Ectodermal cell (in vitro differentiated cells): ENCODE data around the gene GRIP2. TPM values are rescaled to one million over a fixed set of nuclear protein-coding genes. Genes with fewer than 3 reads are reported as not detected.

ENCODE experiments used
- H3K27ac ChIP-seq: 2 replicates; pipeline ENCODE4 v1.7.0; 2013; ENCODE audit warnings: mild to moderate bottlenecking, low read depth, low read length; ENCODE audit not compliant: insufficient read depth, poor library complexity, severe bottlenecking
- H3K27me3 ChIP-seq: 2 replicates; pipeline ENCODE4 v1.7.0; 2013; ENCODE audit warnings: mild to moderate bottlenecking, low read length; ENCODE audit not compliant: insufficient read depth, control insufficient read depth, poor library complexity, severe bottlenecking
- H3K36me3 ChIP-seq: one replicate; pipeline ENCODE4 v1.7.0; 2013; ENCODE audit warnings: low read length; ENCODE audit not compliant: control insufficient read depth, insufficient read depth
- H3K4me1 ChIP-seq: one replicate; pipeline ENCODE4 v1.7.0; 2013; ENCODE audit warnings: low read length; ENCODE audit not compliant: control insufficient read depth, insufficient read depth
- H3K4me3 ChIP-seq: 2 replicates; pipeline ENCODE4 v1.7.0; 2013; ENCODE audit warnings: low read depth, low read length, control low read depth; ENCODE audit not compliant: insufficient read depth
- H3K9me3 ChIP-seq: 2 replicates; pipeline ENCODE4 v1.7.0; 2013; ENCODE audit warnings: mild to moderate bottlenecking, low read length, moderate library complexity; ENCODE audit not compliant: control insufficient read depth
- WGBS, 2 experiments: methylation state at CpG; one replicate each; pipeline ENCODE4 v1.1.7; 2013; ENCODE audit warnings: missing lambda C conversion rate in 2 of 2; 5-methylcytosine and 5-hydroxymethylcytosine counted together
- polyA plus RNA-seq, 4 experiments: library from polyadenylated mRNA; stranded (reverse); fragments of 50-300 nt; gene quantifications; one replicate each; pipeline ENCODE4 v1.2.3, GENCODE V29; 2013

Gene GRIP2
- polyA plus RNA-seq (2013, experiment 1 of 4), result 0.78 TPM
- 0.53 TPM for polyA plus RNA-seq (2013, experiment 2 of 4)
- 0.21 TPM for polyA plus RNA-seq (2013, experiment 3 of 4)
- 0.73 TPM for polyA plus RNA-seq (2013, experiment 4 of 4)

DNA sequence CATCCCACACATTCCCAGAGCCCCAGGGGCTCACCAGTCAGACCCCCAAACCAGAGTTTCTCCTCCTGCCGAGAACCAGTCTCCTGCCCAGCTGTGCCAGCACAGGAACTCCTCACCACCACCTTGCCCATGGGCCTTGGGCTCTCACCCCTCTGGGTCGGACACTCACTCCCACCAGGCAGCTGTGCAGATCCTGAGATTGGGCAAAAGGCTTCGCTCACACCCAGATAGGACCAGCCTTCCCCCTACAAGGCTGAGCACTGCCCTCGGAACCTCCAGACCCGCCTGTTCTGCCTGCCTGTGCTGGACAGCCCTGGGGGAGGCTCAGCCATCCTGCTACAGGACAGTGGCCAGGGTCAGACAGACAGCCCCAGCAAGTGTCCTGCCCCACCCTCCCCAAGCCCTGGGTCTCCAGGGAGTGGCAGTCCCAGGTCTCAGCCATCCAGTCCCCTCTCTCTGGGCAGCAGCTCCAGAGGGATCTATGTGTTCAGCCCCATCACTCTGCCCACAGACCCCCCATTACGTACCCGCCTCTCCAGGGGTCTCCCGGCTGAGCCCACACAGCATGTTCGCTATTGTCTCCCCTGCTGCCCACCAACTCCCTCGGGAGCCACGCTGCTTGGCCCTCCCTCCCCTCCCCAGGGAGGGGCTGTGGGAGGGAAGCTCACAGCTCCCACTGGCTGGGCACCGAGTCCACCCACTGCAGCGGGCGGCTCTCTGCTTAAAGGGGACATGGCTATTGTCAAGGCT, at the start of gene GRIP2:
TSS of gene GRIP2 (minus strand) at position 601 of the 750 bp plus-strand sequence. CDS start at position 567, 34 bp downstream.
- Histone ChIP-seq H3K4me1 (peaks cover 3% of the 10 kb centered on the region), H3K27ac (no peak within 1 kb of the TSS), H3K27me3 (peaks cover 10% of the 10 kb centered on the region), H3K4me3 (no peak within 1 kb of the TSS), H3K36me3 (no peaks in the 10 kb centered on the region), H3K9me3 (no peaks in the 10 kb centered on the region)
- 69 to 72% methylated on average over 14 of the region's 14 CpGs for WGBS, 2 experiments

DNA sequence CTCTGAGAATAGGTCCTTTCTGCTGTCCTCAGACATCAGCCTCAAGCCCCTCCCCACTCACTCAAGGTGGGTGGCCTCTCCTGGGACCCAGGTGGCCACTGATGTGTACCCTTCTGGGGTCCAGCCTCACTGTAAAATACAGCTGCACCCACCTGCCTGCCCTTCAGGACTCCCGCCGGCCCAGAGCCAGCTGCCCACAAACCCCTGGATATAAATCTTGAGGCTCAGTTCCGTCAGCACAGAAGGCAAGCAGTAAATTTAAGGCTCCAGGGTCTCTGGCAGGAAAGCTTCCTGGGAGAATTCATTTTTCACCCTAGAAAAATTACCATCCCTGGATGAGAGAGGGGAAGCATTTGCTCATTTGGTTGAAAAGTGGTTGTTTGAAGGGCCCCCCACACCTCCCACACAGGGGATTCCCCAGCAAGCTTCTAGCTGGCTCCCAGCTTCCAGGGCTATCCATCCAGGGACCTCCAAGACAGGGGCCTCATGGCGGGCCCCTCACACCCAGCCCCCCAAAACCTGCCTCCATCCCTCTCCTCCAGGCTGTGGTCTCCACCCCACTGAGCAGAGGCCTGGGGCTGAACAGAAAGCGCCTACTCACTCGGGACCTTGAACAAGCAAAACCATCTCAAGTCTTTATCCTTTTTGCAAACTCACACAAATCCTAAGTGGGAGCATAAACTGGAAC, 48.4 kb upstream of the GRIP2 start:
- WGBS, 2 experiments, result 91 to 92% methylated on average over 6 of the region's 6 CpGs
- Histone ChIP-seq H3K27me3 (no peaks in the 10 kb centered on the region), H3K36me3 (no peaks in the 10 kb centered on the region), H3K4me1 (no peaks in the 10 kb centered on the region), H3K4me3 (no peak overlapping the region), H3K27ac (no peak overlapping the region), H3K9me3 (no peaks in the 10 kb centered on the region)

DNA sequence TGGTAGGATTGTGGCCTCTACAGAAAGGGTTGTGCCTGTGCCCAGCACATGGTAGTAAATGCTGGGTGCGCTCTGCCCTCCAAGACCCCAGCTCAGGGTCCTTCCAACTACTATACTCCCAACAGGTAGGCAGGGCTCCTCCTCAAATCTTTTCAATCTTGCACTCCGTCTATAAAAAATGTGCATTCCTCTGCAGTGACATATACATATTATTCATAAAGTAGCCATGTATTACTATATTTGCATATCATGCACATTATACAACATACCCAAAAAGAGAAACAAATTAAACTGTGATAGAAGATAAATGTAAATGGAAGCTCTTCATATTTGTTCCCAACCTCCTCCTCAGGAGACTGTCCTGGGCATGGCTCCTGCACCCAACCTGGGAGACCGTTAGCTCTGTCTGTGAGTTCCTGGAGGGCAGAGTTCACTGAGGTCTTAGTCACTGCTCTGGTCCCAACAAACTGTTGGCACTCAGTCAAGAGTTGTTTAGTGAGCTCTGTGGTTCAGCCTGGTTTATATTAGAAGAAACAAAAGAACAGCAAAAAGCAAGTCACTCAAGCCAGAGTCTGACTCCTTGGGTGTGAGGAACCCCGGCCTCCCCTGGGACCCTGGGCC, 47.7 kb upstream of the GRIP2 start:
- no peaks in the 10 kb centered on the region for H3K27me3 ChIP-seq

DNA sequence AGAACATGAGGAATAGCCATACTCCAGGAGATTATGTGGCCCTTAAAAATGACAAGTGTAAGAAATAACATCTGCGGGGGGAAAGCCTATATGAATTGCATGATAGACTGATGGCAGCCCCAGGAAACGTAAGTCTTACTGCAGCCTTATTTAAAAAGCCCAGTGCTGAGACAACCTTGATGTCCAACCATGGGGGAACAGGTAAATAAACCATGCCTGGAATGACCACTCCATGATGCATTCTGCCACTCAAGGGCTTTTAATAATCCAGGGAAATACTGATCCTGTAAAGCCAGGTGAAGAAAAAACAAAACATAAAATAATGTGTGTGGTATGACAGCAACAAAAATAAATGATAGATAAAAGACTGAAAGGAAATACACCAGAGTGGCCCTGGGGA, 46.5 kb upstream of the GRIP2 start:
- no peak overlapping the region for H3K4me3 ChIP-seq
- whole genome bisulfite sequencing, 2 experiments, result 93 to 94% methylated on average over 2 of the region's 2 CpGs
- no peaks in the 10 kb centered on the region for H3K9me3 ChIP-seq
- H3K27ac ChIP-seq, result no peak overlapping the region
- H3K36me3 ChIP-seq, result no peaks in the 10 kb centered on the region
- no peaks in the 10 kb centered on the region for H3K4me1 ChIP-seq
- no peaks in the 10 kb centered on the region for H3K27me3 ChIP-seq

More for the DNA sequence above, 47.7 kb upstream of the GRIP2 start:
- H3K27ac ChIP-seq, result no peak overlapping the region
- H3K36me3 ChIP-seq, result no peaks in the 10 kb centered on the region
- 89 to 98% methylated on average over 4 of the region's 4 CpGs for WGBS, 2 experiments
- H3K9me3 ChIP-seq, result no peaks in the 10 kb centered on the region
- H3K4me3 ChIP-seq, result no peak overlapping the region
- no peaks in the 10 kb centered on the region for H3K4me1 ChIP-seq

DNA sequence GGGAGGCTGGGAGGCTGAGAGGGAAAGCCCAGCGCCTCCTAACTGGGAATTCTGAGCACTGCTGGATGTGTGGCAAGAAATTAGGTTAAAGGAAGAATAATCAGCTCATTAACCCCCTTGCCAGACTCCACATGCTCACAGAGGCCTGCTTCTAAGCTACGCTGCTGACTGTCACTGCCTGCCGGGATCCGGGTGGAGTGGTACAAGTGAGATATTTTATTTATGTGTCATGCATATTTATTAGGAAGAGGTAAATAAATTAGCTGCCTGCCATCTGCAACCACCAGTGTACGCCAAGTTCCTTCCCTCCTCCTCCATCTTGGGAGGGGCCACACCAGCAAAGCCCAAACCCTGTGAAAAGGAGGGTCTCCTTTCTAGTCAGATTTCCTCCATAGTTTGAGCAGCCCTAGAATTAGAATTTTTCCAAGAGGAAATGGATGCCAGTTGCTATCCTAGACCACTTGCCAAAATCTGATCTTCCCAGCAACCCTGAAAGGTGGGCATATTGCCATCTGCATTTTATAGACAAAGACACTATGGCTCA, 43.5 kb upstream of the GRIP2 start:
- Histone ChIP-seq H3K36me3 (no peaks in the 10 kb centered on the region), H3K9me3 (no peaks in the 10 kb centered on the region), H3K27ac (no peak overlapping the region), H3K27me3 (no peaks in the 10 kb centered on the region), H3K4me1 (no peaks in the 10 kb centered on the region), H3K4me3 (no peak overlapping the region)
- 94% methylated on average over 5 of the region's 5 CpGs for WGBS, 2 experiments

DNA sequence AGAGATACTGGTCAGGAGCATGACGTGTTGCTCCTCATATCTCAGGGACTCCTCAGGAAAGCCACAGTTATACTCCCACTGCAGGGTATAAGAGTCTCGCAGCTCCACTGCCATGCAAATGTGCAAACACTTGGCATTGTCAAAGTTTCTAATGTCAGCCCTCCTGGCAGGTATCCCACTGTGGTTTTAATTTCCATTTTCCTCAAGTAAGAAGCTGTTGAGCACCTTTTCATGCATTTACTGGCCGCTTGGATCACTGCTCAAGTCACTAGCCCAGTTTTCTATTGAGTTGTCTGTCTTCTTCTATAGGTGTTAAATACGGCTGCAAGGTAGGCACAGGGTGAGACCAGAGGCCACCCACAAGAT, 41.9 kb upstream of the GRIP2 start:
- Histone ChIP-seq H3K27me3 (no peaks in the 10 kb centered on the region), H3K9me3 (no peaks in the 10 kb centered on the region), H3K4me3 (no peak overlapping the region), H3K36me3 (no peaks in the 10 kb centered on the region), H3K27ac (no peak overlapping the region), H3K4me1 (no peaks in the 10 kb centered on the region)
- WGBS, 2 experiments, result 81 to 85% methylated on average over 4 of the region's 4 CpGs

DNA sequence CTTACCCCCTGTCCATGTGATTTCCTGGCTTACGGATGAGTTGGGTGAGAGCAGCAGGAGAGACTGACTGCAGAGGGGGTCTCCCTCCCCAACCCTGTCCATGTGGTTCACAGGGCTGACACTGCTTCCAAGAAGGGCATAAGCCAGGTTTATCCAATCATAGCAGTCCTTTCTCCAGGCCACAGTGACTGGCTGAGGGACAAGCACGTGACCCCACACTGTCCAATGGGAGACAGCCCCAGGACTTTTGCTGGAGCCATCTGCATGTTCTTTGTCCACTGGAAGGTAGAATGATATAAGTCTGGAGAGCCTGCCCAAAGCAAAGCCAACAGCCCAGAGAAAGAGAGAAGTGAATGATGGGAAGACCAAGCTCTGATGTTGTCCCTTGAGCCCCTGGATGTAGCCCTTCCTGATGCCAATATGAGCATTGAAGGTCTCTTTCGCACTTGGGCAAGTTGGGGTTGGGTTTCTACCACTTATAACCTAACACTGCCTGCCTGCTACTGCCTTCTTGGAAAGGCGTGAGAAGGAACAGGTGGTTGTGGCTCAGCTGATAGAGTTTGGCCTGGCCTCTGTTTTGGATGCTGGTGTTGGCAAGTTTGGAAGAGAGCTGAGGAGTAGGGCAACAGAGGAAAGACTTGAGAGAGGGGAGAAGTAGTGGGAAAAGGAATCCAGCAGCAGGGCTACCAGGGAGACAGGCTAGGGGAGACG, 41.3 kb upstream of the GRIP2 start:
- Histone ChIP-seq H3K27me3 (no peaks in the 10 kb centered on the region), H3K4me3 (no peak overlapping the region)
- WGBS, 2 experiments, result 91 to 96% methylated on average over 5 of the region's 5 CpGs

DNA sequence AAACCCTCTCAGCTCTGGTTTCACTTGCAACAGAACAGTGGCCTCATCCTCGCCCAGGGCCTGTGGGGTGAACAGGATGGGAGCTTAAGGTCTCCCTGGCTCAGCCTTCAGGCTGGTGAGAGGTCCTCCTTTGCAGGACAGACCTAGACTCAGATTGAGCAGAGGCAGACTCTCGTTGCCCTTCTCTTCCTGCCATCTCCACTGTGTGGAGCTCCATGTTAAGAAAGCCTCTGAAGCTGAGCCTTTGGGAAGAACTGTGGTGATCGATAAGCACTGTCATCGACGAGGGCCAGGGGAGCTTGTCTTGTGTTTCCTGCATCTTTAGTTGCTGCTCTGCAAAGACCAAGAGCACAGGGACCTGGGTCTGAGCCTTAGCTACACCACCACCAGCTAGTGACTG, 37.8 kb upstream of the GRIP2 start:
- Histone ChIP-seq H3K36me3 (no peaks in the 10 kb centered on the region), H3K4me3 (no peak overlapping the region), H3K27me3 (no peaks in the 10 kb centered on the region), H3K27ac (no peak overlapping the region), H3K9me3 (no peaks in the 10 kb centered on the region), H3K4me1 (no peaks in the 10 kb centered on the region)
- 81 to 87% methylated on average over 5 of the region's 5 CpGs for WGBS, 2 experiments

More for the DNA sequence above, 41.3 kb upstream of the GRIP2 start:
- Histone ChIP-seq H3K27ac (no peak overlapping the region), H3K36me3 (no peaks in the 10 kb centered on the region), H3K9me3 (no peaks in the 10 kb centered on the region), H3K4me1 (no peaks in the 10 kb centered on the region)

DNA sequence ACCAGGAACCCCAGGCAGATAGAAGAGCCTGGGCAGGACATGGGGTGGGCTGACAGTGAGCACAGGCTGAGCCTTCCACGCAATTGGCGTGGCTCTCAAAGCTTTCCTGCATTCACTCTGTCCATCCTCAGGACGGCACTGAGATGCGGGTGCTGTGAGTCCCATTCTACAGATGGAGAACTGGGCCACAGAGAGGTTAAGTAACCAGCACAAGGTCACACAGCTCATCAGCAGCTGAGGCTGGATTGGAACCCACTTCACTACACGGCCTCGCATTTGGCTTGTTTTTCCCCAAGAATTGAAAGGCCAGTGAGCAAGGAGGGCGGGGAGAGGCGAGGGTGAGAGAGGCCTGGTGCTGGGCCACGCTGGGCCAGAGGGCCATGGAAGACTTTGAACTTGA, 36.0 kb upstream of the GRIP2 start:
- Histone ChIP-seq H3K4me3 (no peak overlapping the region), H3K27me3 (no peaks in the 10 kb centered on the region), H3K9me3 (no peaks in the 10 kb centered on the region), H3K4me1 (no peaks in the 10 kb centered on the region), H3K36me3 (no peaks in the 10 kb centered on the region), H3K27ac (no peak overlapping the region)
- 92 to 93% methylated on average over 9 of the region's 9 CpGs for WGBS, 2 experiments
